ENCODE data around the gene RGS14.
"Not testable (repeated sequence)": the region's sequence is repeated elsewhere in the genome, so short reads cannot be mapped to it uniquely, and the experiment has no call there.

The RGS14 gene

GRCh38 chr5:177350776-177351391 lies 6.8 kb upstream of the RGS14 start:
- no peak for DNase-seq

GRCh38 chr5:177351392-177352329 lies 6.1 kb upstream of the RGS14 start, which contains the start of gene LMAN2:
TSS of gene LMAN2 (minus strand) at chr5:177351668. CDS start at chr5:177351647, 21 bp downstream.
- DNase-seq: peak; percentile 87

- no peak for DNase-seq
Measured at GRCh38 chr5:177353093-177353492, 4.6 kb upstream of the RGS14 start.

- no peak for DNase-seq
Measured at GRCh38 chr5:177354256-177354655, 3.5 kb upstream of the RGS14 start.

- DNase-seq: no peak
Measured at GRCh38 chr5:177354711-177355110, 3.0 kb upstream of the RGS14 start.

- DNase-seq: no peak
Measured at GRCh38 chr5:177355162-177355867, 2.4 kb upstream of the RGS14 start.

GRCh38 chr5:177355868-177356168 lies 1.9 kb upstream of the RGS14 start:
- DNase-seq: no peak

- no peak for DNase-seq
Measured at GRCh38 chr5:177356746-177357145, 978 bp upstream of the RGS14 start.

- no peak for DNase-seq
Measured at GRCh38 chr5:177357146-177357458, 622 bp upstream of the RGS14 start.

- no peak for DNase-seq
Measured at GRCh38 chr5:177358370-177358819, 671 bp downstream of the RGS14 start.

- DNase-seq: no peak
Measured at GRCh38 chr5:177359451-177359851, 1.7 kb downstream of the RGS14 start.

GRCh38 chr5:177359860-177360259 lies 2.1 kb downstream of the RGS14 start:
- no peak for DNase-seq

- DNase-seq: not testable (repeated sequence)
Measured at GRCh38 chr5:177360740-177361139, 3.0 kb downstream of the RGS14 start.

GRCh38 chr5:177361418-177362291 lies 3.9 kb downstream of the RGS14 start:
- no peak for DNase-seq

GRCh38 chr5:177362292-177362609 lies 4.5 kb downstream of the RGS14 start:
- DNase-seq: no peak

- peak; percentile 52 for DNase-seq
Measured at GRCh38 chr5:177362610-177363507, 5.1 kb downstream of the RGS14 start.

- DNase-seq: no peak
Measured at GRCh38 chr5:177363565-177363964, 5.8 kb downstream of the RGS14 start.

GRCh38 chr5:177364159-177364962 lies 6.6 kb downstream of the RGS14 start:
- no peak for DNase-seq

GRCh38 chr5:177365845-177366527 lies 8.3 kb downstream of the RGS14 start:
- no peak for DNase-seq
